DND-41 (cell line): Measurements from ENCODE around the gene RELN.
"Not testable (repeated sequence)": the region's sequence is repeated elsewhere in the genome, so short reads cannot be mapped to it uniquely, and the experiment has no call there.

Experiments used
- ATAC-seq: fragments of 200-7000 bp; cut with Tn5 transposase; 3 replicates; pipeline ENCODE4 v1.9.1; 2021; ENCODE audit warnings: low read depth; ENCODE audit not compliant: insufficient read depth
- DNase-seq: peaks from one replicate; pipeline ENCODE4 v3.0.0-alpha.2; 2020
- H2AFZ ChIP-seq: 2 replicates; pipeline ENCODE4 v1.6.0; 2012; ENCODE audit warnings: low read depth, low read length
- H3K27ac ChIP-seq: 2 replicates; pipeline ENCODE4 v1.5.1; 2012; ENCODE audit warnings: low read length, inconsistent platforms
- H3K27me3 ChIP-seq: fragments of 200-600 bp; sonication (generic); 2 replicates; pipeline ENCODE4 v1.6.0; 2012; ENCODE audit warnings: low read length, mild to moderate bottlenecking, inconsistent platforms; ENCODE audit not compliant: insufficient read depth, poor library complexity
- H3K36me3 ChIP-seq: 2 replicates; pipeline ENCODE4 v1.5.1; 2012; ENCODE audit warnings: low read length, inconsistent platforms; ENCODE audit not compliant: insufficient read depth
- H3K4me1 ChIP-seq: 2 replicates; pipeline ENCODE4 v1.5.1; 2012; ENCODE audit warnings: mild to moderate bottlenecking, low read length; ENCODE audit not compliant: insufficient read depth
- H3K4me2 ChIP-seq: 2 replicates; pipeline ENCODE4 v1.6.0; 2012; ENCODE audit warnings: mild to moderate bottlenecking, moderate library complexity, low read length, inconsistent platforms; ENCODE audit not compliant: insufficient read depth
- H3K4me3 ChIP-seq, 2 experiments: fragments of 200-600 bp in 1 of 2; shearing (Covaris generic) in 1 of 2; 2 replicates each; pipeline ENCODE4 v1.5.1; 2012 to 2016; ENCODE audit warnings: inconsistent platforms in 2 of 2, low read length in 2 of 2, mild to moderate bottlenecking in 2 of 2, low read depth in 1 of 2, moderate library complexity in 1 of 2
- H3K79me2 ChIP-seq: 2 replicates; pipeline ENCODE4 v1.6.0; 2012; ENCODE audit warnings: low read length, inconsistent platforms; ENCODE audit not compliant: insufficient read depth
- H3K9ac ChIP-seq: 2 replicates; pipeline ENCODE4 v1.6.0; 2012; ENCODE audit warnings: low read depth, mild to moderate bottlenecking, inconsistent platforms, low read length, moderate library complexity
- H3K9me3 ChIP-seq: 2 replicates; pipeline ENCODE4 v1.5.1; 2012; ENCODE audit warnings: low read length, moderate library complexity, mild to moderate bottlenecking, inconsistent platforms; ENCODE audit not compliant: insufficient read depth, severe bottlenecking
- H4K20me1 ChIP-seq: 2 replicates; pipeline ENCODE4 v1.6.0; 2012; ENCODE audit warnings: low read length; ENCODE audit not compliant: insufficient read depth
- EZH2 ChIP-seq: IDR thresholded peaks from 3 replicates; pipeline ENCODE4 v1.6.1; 2012; ENCODE audit warnings: borderline replicate concordance, low read depth, mild to moderate bottlenecking, moderate library complexity, low read length, inconsistent platforms; ENCODE audit not compliant: severe bottlenecking
- TF ChIP-seq, protein P1 (sequence below): IDR thresholded peaks from 2 replicates; pipeline ENCODE4 v1.5.1; 2012; ENCODE audit warnings: borderline replicate concordance, low read length, moderate library complexity, mild to moderate bottlenecking; ENCODE audit not compliant: poor library complexity, severe bottlenecking; ENCODE audit errors: extremely low read depth

The RELN gene

GRCh38 chr7:103784646-103785286 is 204.7 kb downstream of the RELN start:
- no peak overlapping the region for H2AFZ ChIP-seq
- H3K9ac ChIP-seq, result no peak overlapping the region
- H3K36me3 ChIP-seq, result no peaks in the 10 kb centered on the region
- DNase-seq, result no peak
- no peaks in the 10 kb centered on the region for H3K4me1 ChIP-seq
- no peaks in the 10 kb centered on the region for H3K79me2 ChIP-seq
- no peaks in the 10 kb centered on the region for H3K9me3 ChIP-seq
- H4K20me1 ChIP-seq, result no peaks in the 10 kb centered on the region
- no peak overlapping the region for H3K27ac ChIP-seq
- no peak overlapping the region for H3K4me3 ChIP-seq
- H3K4me2 ChIP-seq, result no peak overlapping the region
- peaks cover 2% of the 10 kb centered on the region for H3K27me3 ChIP-seq
- TF ChIP-seq EZH2, result no peak
- TF ChIP-seq, protein P1, sequence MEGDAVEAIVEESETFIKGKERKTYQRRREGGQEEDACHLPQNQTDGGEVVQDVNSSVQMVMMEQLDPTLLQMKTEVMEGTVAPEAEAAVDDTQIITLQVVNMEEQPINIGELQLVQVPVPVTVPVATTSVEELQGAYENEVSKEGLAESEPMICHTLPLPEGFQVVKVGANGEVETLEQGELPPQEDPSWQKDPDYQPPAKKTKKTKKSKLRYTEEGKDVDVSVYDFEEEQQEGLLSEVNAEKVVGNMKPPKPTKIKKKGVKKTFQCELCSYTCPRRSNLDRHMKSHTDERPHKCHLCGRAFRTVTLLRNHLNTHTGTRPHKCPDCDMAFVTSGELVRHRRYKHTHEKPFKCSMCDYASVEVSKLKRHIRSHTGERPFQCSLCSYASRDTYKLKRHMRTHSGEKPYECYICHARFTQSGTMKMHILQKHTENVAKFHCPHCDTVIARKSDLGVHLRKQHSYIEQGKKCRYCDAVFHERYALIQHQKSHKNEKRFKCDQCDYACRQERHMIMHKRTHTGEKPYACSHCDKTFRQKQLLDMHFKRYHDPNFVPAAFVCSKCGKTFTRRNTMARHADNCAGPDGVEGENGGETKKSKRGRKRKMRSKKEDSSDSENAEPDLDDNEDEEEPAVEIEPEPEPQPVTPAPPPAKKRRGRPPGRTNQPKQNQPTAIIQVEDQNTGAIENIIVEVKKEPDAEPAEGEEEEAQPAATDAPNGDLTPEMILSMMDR, result no peak
- ATAC-seq, result no peak

DNA sequence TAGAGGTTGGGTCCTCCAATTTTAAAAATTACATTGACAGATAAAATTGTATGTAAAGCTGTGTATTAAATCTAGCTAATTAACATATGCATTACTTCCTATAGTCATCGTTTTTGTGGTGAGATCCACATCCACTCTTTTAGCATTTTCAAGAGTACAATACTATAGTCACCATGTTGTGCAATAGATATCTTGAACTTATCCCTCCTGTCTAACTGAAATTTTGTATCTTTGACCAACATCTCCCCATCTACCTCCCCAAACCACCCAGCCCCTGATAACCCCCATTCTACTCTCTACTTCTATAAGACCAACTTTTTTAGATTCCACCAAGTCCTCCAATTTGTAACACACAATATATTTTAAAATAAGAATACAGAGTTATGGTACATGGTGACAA is 208.0 kb downstream of the RELN start:
- H3K79me2 ChIP-seq, result no peaks in the 10 kb centered on the region

GRCh38 chr7:103780561-103780960 is 208.9 kb downstream of the RELN start:
- DNase-seq, H2AFZ ChIP-seq, H3K9ac ChIP-seq, H3K27ac ChIP-seq, ATAC-seq, H3K4me3 ChIP-seq, H3K4me1 ChIP-seq, H4K20me1 ChIP-seq, H3K36me3 ChIP-seq, H3K9me3 ChIP-seq, H3K4me2 ChIP-seq, H3K27me3 ChIP-seq, H3K79me2 ChIP-seq: not testable (repeated sequence)

More for the DNA sequence above, 208.0 kb downstream of the RELN start:
- H3K4me3 ChIP-seq, result no peak overlapping the region
- H3K27me3 ChIP-seq, result peaks cover 6% of the 10 kb centered on the region
- no peak overlapping the region for H3K4me2 ChIP-seq
- ATAC-seq, result no peak
- no peaks in the 10 kb centered on the region for H3K36me3 ChIP-seq
- no peak for DNase-seq
- no peak overlapping the region for H3K27ac ChIP-seq
- no peak overlapping the region for H2AFZ ChIP-seq
- TF ChIP-seq EZH2, result no peak
- TF ChIP-seq, protein P1, result no peak
- no peak overlapping the region for H3K9ac ChIP-seq
- no peaks in the 10 kb centered on the region for H3K4me1 ChIP-seq
- H4K20me1 ChIP-seq, result no peaks in the 10 kb centered on the region
- H3K9me3 ChIP-seq, result no peaks in the 10 kb centered on the region

- H3K27ac ChIP-seq, result no peak overlapping the region
- H3K4me2 ChIP-seq, result no peak overlapping the region
- TF ChIP-seq EZH2, result no peak
- no peaks in the 10 kb centered on the region for H3K9me3 ChIP-seq
- no peaks in the 10 kb centered on the region for H3K79me2 ChIP-seq
- ATAC-seq (no peak), DNase-seq (no peak)
- H3K9ac ChIP-seq, result no peak overlapping the region
- H3K27me3 ChIP-seq, result peaks cover 6% of the 10 kb centered on the region
- H2AFZ ChIP-seq, result no peak overlapping the region
- H3K36me3 ChIP-seq, result no peaks in the 10 kb centered on the region
- H4K20me1 ChIP-seq, result no peaks in the 10 kb centered on the region
- no peaks in the 10 kb centered on the region for H3K4me1 ChIP-seq
- no peak overlapping the region for H3K4me3 ChIP-seq
Observed at GRCh38 chr7:103777440-103777839, 212.0 kb downstream of the RELN start.
